HG03354 (cell line): Measurements from ENCODE around the gene MVP.

ENCODE experiments used
- ATAC-seq: cut with Tn5 transposase; IDR thresholded peaks from one replicate; pipeline ENCODE4 v1.9.1; 2021; ENCODE audit warnings: mild to moderate bottlenecking; ENCODE audit not compliant: unreplicated experiment, poor library complexity, severe bottlenecking

MVP gene

GRCh38 chr16:29836623-29837022, 16.4 kb downstream of the MVP start:
- no peak for ATAC-seq

GRCh38 chr16:29837841-29838240, 17.6 kb downstream of the MVP start:
- no peak for ATAC-seq

- ATAC-seq, result no peak
Measured at GRCh38 chr16:29839822-29840221, 19.6 kb downstream of the MVP start.

GRCh38 chr16:29840240-29840639, 20.0 kb downstream of the MVP start:
- ATAC-seq, result no peak

- ATAC-seq, result no peak
Measured at GRCh38 chr16:29841631-29842030, 21.4 kb downstream of the MVP start.

GRCh38 chr16:29842732-29843346, 22.6 kb downstream of the MVP start:
- no peak for ATAC-seq

GRCh38 chr16:29843931-29844330, 23.7 kb downstream of the MVP start:
- no peak for ATAC-seq

GRCh38 chr16:29844575-29845331, 24.5 kb downstream of the MVP start:
- no peak for ATAC-seq

- ATAC-seq, result no peak
Measured at GRCh38 chr16:29845656-29846055, 25.4 kb downstream of the MVP start.

GRCh38 chr16:29848420-29849297, 28.4 kb downstream of the MVP start:
- no peak for ATAC-seq

GRCh38 chr16:29849505-29849904, 29.2 kb downstream of the MVP start:
- no peak for ATAC-seq

- no peak for ATAC-seq
Measured at GRCh38 chr16:29850998-29851397, 30.7 kb downstream of the MVP start.

- ATAC-seq, result no peak
Measured at GRCh38 chr16:29852654-29853053, 32.4 kb downstream of the MVP start.

- no peak for ATAC-seq
Measured at GRCh38 chr16:29854520-29855100, 34.3 kb downstream of the MVP start.

GRCh38 chr16:29857133-29857760, 37.0 kb downstream of the MVP start:
- ATAC-seq, result no peak

- ATAC-seq, result no peak
Measured at GRCh38 chr16:29858149-29858849, 38.0 kb downstream of the MVP start.

- no peak for ATAC-seq
Measured at GRCh38 chr16:29858974-29859373, 38.7 kb downstream of the MVP start.

GRCh38 chr16:29860218-29860617, 40.0 kb downstream of the MVP start:
- ATAC-seq, result no peak

- ATAC-seq, result no peak
Measured at GRCh38 chr16:29862383-29862883, 42.2 kb downstream of the MVP start.
